Measurements from ENCODE around the gene ATP8A1.

ATP8A1 gene

DNA sequence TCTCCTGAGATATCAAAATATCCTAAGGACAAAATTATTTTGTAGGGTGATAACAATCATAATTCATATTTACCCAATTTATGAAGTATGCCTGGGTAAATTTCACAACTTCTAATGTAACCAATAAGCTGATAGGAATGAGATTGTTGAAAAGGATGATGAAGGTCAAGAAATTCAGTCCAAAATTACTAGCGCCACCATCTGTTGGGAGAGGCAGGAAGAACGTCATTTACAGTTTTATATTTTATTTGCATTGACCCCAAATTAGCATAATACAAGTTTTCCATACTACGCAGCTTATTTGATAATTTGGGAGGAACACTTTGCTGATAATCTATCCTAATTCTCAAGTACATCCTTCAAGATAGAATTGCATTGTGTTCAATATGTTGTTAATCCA, 78.7 kb downstream of the ATP8A1 start:
- Histone ChIP-seq H3K4me1 (ENCODE audit: control insufficient read depth, insufficient read depth, low read length) (no peaks in the 10 kb centered on the region), H3K36me3 (ENCODE audit: control insufficient read depth, insufficient read depth, low read length) (peaks cover 3% of the 10 kb centered on the region), H3K4me3 (ENCODE audit: low read length) (no peak overlapping the region), H3K9ac (ENCODE audit: low read length) (no peak overlapping the region), H3K27ac (ENCODE audit: low read depth, low read length) (no peak overlapping the region), H3K27me3 (ENCODE audit: control insufficient read depth, insufficient read depth, low read length) (no peaks in the 10 kb centered on the region)

GRCh38 chr4:42574870-42575430, 82.0 kb downstream of the ATP8A1 start:
- peaks cover 6% of the 10 kb centered on the region for H3K4me1 ChIP-seq (ENCODE audit: control insufficient read depth, insufficient read depth, low read length)
- H3K4me3 ChIP-seq (ENCODE audit: low read length): no peak overlapping the region
- no peak overlapping the region for H3K27ac ChIP-seq (ENCODE audit: low read depth, low read length)
- no peaks in the 10 kb centered on the region for H3K36me3 ChIP-seq (ENCODE audit: control insufficient read depth, insufficient read depth, low read length)
- H3K27me3 ChIP-seq (ENCODE audit: control insufficient read depth, insufficient read depth, low read length): no peaks in the 10 kb centered on the region
- no peak overlapping the region for H3K9ac ChIP-seq (ENCODE audit: low read length)

GRCh38 chr4:42573249-42573648, 83.7 kb downstream of the ATP8A1 start:
- peaks cover 6% of the 10 kb centered on the region for H3K4me1 ChIP-seq (ENCODE audit: control insufficient read depth, insufficient read depth, low read length)
- no peaks in the 10 kb centered on the region for H3K27me3 ChIP-seq (ENCODE audit: control insufficient read depth, insufficient read depth, low read length)
- no peaks in the 10 kb centered on the region for H3K36me3 ChIP-seq (ENCODE audit: control insufficient read depth, insufficient read depth, low read length)
- H3K27ac ChIP-seq (ENCODE audit: low read depth, low read length): no peak overlapping the region
- no peak overlapping the region for H3K9ac ChIP-seq (ENCODE audit: low read length)
- no peak overlapping the region for H3K4me3 ChIP-seq (ENCODE audit: low read length)

- no peak overlapping the region for H3K4me3 ChIP-seq (ENCODE audit: low read length)
- no peak overlapping the region for H3K27ac ChIP-seq (ENCODE audit: low read depth, low read length)
- H3K9ac ChIP-seq (ENCODE audit: low read length): no peak overlapping the region
Observed at GRCh38 chr4:42570221-42570620, 86.7 kb downstream of the ATP8A1 start.

GRCh38 chr4:42568610-42569207, 88.2 kb downstream of the ATP8A1 start:
- Histone ChIP-seq H3K27ac (ENCODE audit: low read depth, low read length) (no peak overlapping the region), H3K36me3 (ENCODE audit: control insufficient read depth, insufficient read depth, low read length) (no peaks in the 10 kb centered on the region), H3K4me1 (ENCODE audit: control insufficient read depth, insufficient read depth, low read length) (peaks cover 6% of the 10 kb centered on the region), H3K9ac (ENCODE audit: low read length) (no peak overlapping the region), H3K4me3 (ENCODE audit: low read length) (no peak overlapping the region), H3K27me3 (ENCODE audit: control insufficient read depth, insufficient read depth, low read length) (no peaks in the 10 kb centered on the region)

More at GRCh38 chr4:42570221-42570620, 86.7 kb downstream of the ATP8A1 start:
- Histone ChIP-seq H3K36me3 (ENCODE audit: control insufficient read depth, insufficient read depth, low read length) (no peaks in the 10 kb centered on the region), H3K4me1 (ENCODE audit: control insufficient read depth, insufficient read depth, low read length) (peaks cover 6% of the 10 kb centered on the region), H3K27me3 (ENCODE audit: control insufficient read depth, insufficient read depth, low read length) (no peaks in the 10 kb centered on the region)

DNA sequence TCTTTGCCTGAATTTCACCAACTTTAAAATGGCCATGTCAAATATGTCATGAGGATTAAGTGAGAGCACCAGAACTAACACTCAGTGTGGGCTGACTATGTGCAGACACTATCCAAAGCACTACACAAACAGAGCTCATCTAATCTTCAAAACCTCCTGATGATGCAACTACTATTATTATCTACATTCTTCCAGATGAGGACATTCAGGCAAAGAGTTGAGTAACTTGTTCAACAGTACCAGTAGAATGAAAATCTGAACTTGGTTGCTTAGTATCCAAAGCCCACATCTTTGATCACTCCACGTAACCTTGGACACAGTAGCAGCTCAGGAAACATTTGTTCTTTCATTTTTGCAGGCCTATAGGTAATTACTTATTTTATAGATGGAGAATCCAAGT, 90.1 kb downstream of the ATP8A1 start:
- peaks cover 6% of the 10 kb centered on the region for H3K4me1 ChIP-seq (ENCODE audit: control insufficient read depth, insufficient read depth, low read length)
- H3K27me3 ChIP-seq (ENCODE audit: control insufficient read depth, insufficient read depth, low read length): no peaks in the 10 kb centered on the region
- no peak overlapping the region for H3K27ac ChIP-seq (ENCODE audit: low read depth, low read length)
- no peak overlapping the region for H3K9ac ChIP-seq (ENCODE audit: low read length)
- no peak overlapping the region for H3K4me3 ChIP-seq (ENCODE audit: low read length)
- H3K36me3 ChIP-seq (ENCODE audit: control insufficient read depth, insufficient read depth, low read length): no peaks in the 10 kb centered on the region

- Histone ChIP-seq H3K9ac (ENCODE audit: low read length) (no peak overlapping the region), H3K4me1 (ENCODE audit: control insufficient read depth, insufficient read depth, low read length) (no peaks in the 10 kb centered on the region), H3K27me3 (ENCODE audit: control insufficient read depth, insufficient read depth, low read length) (no peaks in the 10 kb centered on the region), H3K4me3 (ENCODE audit: low read length) (no peak overlapping the region), H3K27ac (ENCODE audit: low read depth, low read length) (no peak overlapping the region), H3K36me3 (ENCODE audit: control insufficient read depth, insufficient read depth, low read length) (no peaks in the 10 kb centered on the region)
Observed at GRCh38 chr4:42562016-42562415, 94.9 kb downstream of the ATP8A1 start.

- H3K27ac ChIP-seq (ENCODE audit: low read depth, low read length): no peak overlapping the region
Observed at GRCh38 chr4:42561031-42561430, 95.9 kb downstream of the ATP8A1 start.

GRCh38 chr4:42560467-42560861, 96.4 kb downstream of the ATP8A1 start:
- H3K4me1 ChIP-seq (ENCODE audit: control insufficient read depth, insufficient read depth, low read length): no peaks in the 10 kb centered on the region
- no peak overlapping the region for H3K27ac ChIP-seq (ENCODE audit: low read depth, low read length)
- no peak overlapping the region for H3K4me3 ChIP-seq (ENCODE audit: low read length)
- H3K27me3 ChIP-seq (ENCODE audit: control insufficient read depth, insufficient read depth, low read length): no peaks in the 10 kb centered on the region
- no peaks in the 10 kb centered on the region for H3K36me3 ChIP-seq (ENCODE audit: control insufficient read depth, insufficient read depth, low read length)
- no peak overlapping the region for H3K9ac ChIP-seq (ENCODE audit: low read length)

More at GRCh38 chr4:42561031-42561430, 95.9 kb downstream of the ATP8A1 start:
- H3K36me3 ChIP-seq (ENCODE audit: control insufficient read depth, insufficient read depth, low read length): no peaks in the 10 kb centered on the region
- H3K4me1 ChIP-seq (ENCODE audit: control insufficient read depth, insufficient read depth, low read length): no peaks in the 10 kb centered on the region
- no peaks in the 10 kb centered on the region for H3K27me3 ChIP-seq (ENCODE audit: control insufficient read depth, insufficient read depth, low read length)
- no peak overlapping the region for H3K4me3 ChIP-seq (ENCODE audit: low read length)
- H3K9ac ChIP-seq (ENCODE audit: low read length): no peak overlapping the region

GRCh38 chr4:42558156-42558555, 98.7 kb downstream of the ATP8A1 start:
- Histone ChIP-seq H3K4me1 (ENCODE audit: control insufficient read depth, insufficient read depth, low read length) (no peaks in the 10 kb centered on the region), H3K4me3 (ENCODE audit: low read length) (no peak overlapping the region), H3K36me3 (ENCODE audit: control insufficient read depth, insufficient read depth, low read length) (no peaks in the 10 kb centered on the region), H3K27ac (ENCODE audit: low read depth, low read length) (no peak overlapping the region), H3K9ac (ENCODE audit: low read length) (no peak overlapping the region), H3K27me3 (ENCODE audit: control insufficient read depth, insufficient read depth, low read length) (no peaks in the 10 kb centered on the region)

DNA sequence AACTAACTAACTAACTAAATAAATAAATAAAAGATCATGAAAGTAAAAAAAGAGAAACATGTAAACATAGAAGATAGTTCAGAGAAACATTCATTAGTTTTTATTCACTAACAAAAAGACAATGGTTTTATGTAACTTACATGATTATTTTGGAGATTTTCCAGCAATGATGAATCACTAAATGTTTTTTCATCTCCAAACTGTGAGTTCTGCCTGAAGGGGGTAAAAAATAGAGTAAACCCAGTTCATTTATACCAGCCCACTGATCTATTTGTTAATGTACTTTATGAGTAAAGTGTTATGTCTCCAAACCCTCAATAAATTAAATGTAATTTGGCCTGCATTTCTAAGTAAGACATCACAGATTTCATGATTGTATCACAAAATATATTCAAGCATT, 101.1 kb downstream of the ATP8A1 start:
- Histone ChIP-seq H3K27me3 (ENCODE audit: control insufficient read depth, insufficient read depth, low read length) (no peaks in the 10 kb centered on the region), H3K27ac (ENCODE audit: low read depth, low read length) (no peak overlapping the region), H3K9ac (ENCODE audit: low read length) (no peak overlapping the region), H3K4me3 (ENCODE audit: low read length) (no peak overlapping the region), H3K36me3 (ENCODE audit: control insufficient read depth, insufficient read depth, low read length) (no peaks in the 10 kb centered on the region), H3K4me1 (ENCODE audit: control insufficient read depth, insufficient read depth, low read length) (no peaks in the 10 kb centered on the region)

DNA sequence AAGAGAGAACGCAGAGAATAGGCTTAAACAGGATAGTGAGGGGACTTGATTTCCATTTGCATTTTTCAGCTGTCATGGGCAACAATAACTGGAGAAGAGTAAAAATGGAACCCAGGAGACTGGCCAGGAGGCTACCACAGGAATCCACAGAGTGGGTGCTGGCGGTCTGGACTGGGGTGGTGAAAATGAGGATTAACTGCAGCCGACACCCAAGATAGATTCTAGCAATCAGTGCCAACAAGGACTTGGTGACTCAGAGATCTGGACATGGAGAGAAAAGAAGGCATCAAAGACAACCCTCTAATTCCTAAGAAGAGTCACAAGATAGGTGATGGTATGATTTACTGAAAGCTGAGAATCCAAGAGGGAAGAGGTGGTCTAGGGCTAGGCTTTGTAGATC, 102.8 kb downstream of the ATP8A1 start:
- Histone ChIP-seq H3K27ac (ENCODE audit: low read depth, low read length) (no peak overlapping the region), H3K9ac (ENCODE audit: low read length) (no peak overlapping the region), H3K4me1 (ENCODE audit: control insufficient read depth, insufficient read depth, low read length) (no peaks in the 10 kb centered on the region), H3K36me3 (ENCODE audit: control insufficient read depth, insufficient read depth, low read length) (no peaks in the 10 kb centered on the region), H3K4me3 (ENCODE audit: low read length) (no peak overlapping the region), H3K27me3 (ENCODE audit: control insufficient read depth, insufficient read depth, low read length) (no peaks in the 10 kb centered on the region)

GRCh38 chr4:42549896-42550295, 107.0 kb downstream of the ATP8A1 start:
- Histone ChIP-seq H3K27ac (ENCODE audit: low read depth, low read length) (no peak overlapping the region), H3K27me3 (ENCODE audit: control insufficient read depth, insufficient read depth, low read length) (no peaks in the 10 kb centered on the region), H3K36me3 (ENCODE audit: control insufficient read depth, insufficient read depth, low read length) (no peaks in the 10 kb centered on the region), H3K4me1 (ENCODE audit: control insufficient read depth, insufficient read depth, low read length) (no peaks in the 10 kb centered on the region), H3K9ac (ENCODE audit: low read length) (no peak overlapping the region), H3K4me3 (ENCODE audit: low read length) (no peak overlapping the region)

Measured in rectal smooth muscle tissue (tissue), 1 donor.